ENCODE measurements around the gene MEIOB.
A peak's percentile ranks its signal among the peaks of the same experiment; 100 is the strongest.

The MEIOB gene

GRCh38 chr16:1918351-1919326, 46.7 kb upstream of the MEIOB start, which contains the start of gene HS3ST6 (continued):
- TF ChIP-seq ZNF280D (tag by site-specific recombination; IDR thresholded peaks at IDR 0.05) (no peak), SETDB1 (IDR thresholded peaks at IDR 0.05; ENCODE audit: insufficient read length, low read length) (no peak), ZNF214 (tag by site-specific recombination; IDR thresholded peaks at IDR 0.05; ENCODE audit: borderline replicate concordance) (no peak), ZNF473 (tag by site-specific recombination; IDR thresholded peaks at IDR 0.05) (no peak), SALL2 (tag by site-specific recombination; IDR thresholded peaks at IDR 0.05; ENCODE audit: borderline replicate concordance) (no peak), IKZF3 (tag by site-specific recombination; IDR thresholded peaks at IDR 0.05) (no peak), ZNF274 (IDR thresholded peaks at IDR 0.05; ENCODE audit: low read length) (no peak), ZNF274 (tag by site-specific recombination; IDR thresholded peaks at IDR 0.05; ENCODE audit: borderline replicate concordance) (no peak), AEBP2 (tag by site-specific recombination; IDR thresholded peaks at IDR 0.05; ENCODE audit: borderline replicate concordance) (no peak), KLF9 (tag by site-specific recombination; IDR thresholded peaks at IDR 0.05; ENCODE audit: low read depth) (0 out of 2 replicates have a peak, but pooled peaks have one; percentile 18), PRDM2 (tag by site-specific recombination; IDR thresholded peaks at IDR 0.05; ENCODE audit: borderline replicate concordance) (no peak), REPIN1 (tag by site-specific recombination; IDR thresholded peaks at IDR 0.05; ENCODE audit: low read depth) (no peak)

DNA sequence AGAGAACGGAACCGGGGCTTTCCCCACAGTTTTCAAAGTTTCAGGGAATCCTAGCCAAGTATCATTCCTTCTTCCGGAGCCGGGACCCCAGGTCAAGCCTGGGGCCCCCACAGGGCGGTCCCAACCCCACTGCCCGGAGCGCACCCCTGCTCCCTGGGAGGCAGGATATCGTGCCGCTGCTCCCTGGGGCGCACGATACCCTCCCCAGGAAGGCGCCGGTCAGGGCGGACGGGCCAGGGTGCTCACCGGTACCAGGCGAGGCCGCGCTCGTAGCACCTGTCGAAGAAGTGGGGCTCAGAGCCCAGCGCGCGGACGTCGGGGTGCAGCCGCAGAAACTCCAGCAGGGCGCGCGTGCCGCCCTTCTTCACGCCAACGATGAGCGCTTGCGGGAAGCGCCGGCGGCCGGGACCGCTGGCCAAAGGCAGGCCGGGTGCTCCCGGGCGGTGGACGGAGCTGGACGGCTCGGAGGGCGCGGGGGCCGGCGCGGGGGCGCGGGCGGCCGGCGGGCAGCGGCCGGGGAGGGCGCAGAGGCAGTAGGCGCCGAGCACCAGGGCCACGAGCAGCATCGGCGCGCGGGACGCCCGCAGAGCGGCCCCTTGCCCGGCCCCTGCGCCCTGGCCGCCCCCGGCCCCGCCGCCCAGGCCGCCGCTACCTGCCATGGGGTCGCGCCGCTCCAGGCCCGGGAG, 45.8 kb upstream of the MEIOB start:
- no peaks in the 10 kb centered on the region for H3K4me1 ChIP-seq (ENCODE audit: control insufficient read depth, insufficient read depth, low read length)
- ChIA-PET CTCF (no interaction called here), POLR2A (no interaction called here)
- H3K4me3 ChIP-seq (ENCODE audit: low read depth, low read length): no peak overlapping the region
- no peak overlapping the region for H3K27ac ChIP-seq (ENCODE audit: extremely low read depth, low read depth, low read length)
- no peaks in the 10 kb centered on the region for H3K36me3 ChIP-seq (ENCODE audit: control insufficient read depth in 2 of 2, insufficient read depth in 1 of 2, low read length in 2 of 2)
- no peaks in the 10 kb centered on the region for H3K9me3 ChIP-seq (ENCODE audit: control insufficient read depth, insufficient read depth, low read depth, low read length)
- TF ChIP-seq ZNF701 (tag by site-specific recombination; IDR thresholded peaks at IDR 0.05) (no peak), ZNF747 (tag by site-specific recombination; IDR thresholded peaks at IDR 0.05) (no peak), GLIS2 (tag by site-specific recombination; IDR thresholded peaks at IDR 0.05) (no peak), ZNF670 (tag by site-specific recombination; IDR thresholded peaks at IDR 0.05; ENCODE audit: low read depth) (no peak), ZNF768 (tag by site-specific recombination; IDR thresholded peaks at IDR 0.05) (no peak), ZNF10 (tag by site-specific recombination; IDR thresholded peaks at IDR 0.05) (no peak), SALL2 (tag by site-specific recombination; IDR thresholded peaks at IDR 0.05; ENCODE audit: borderline replicate concordance) (no peak), ZNF202 (tag by site-specific recombination; IDR thresholded peaks at IDR 0.05; ENCODE audit: borderline replicate concordance) (no peak), ZNF785 (tag by site-specific recombination; IDR thresholded peaks at IDR 0.05) (no peak), ZNF302 (tag by site-specific recombination; IDR thresholded peaks at IDR 0.05; ENCODE audit: low read depth) (no peak), ZNF433 (tag by site-specific recombination; IDR thresholded peaks at IDR 0.05; ENCODE audit: low read depth) (no peak), ZNF223 (tag by site-specific recombination; IDR thresholded peaks at IDR 0.05) (no peak), GLI4 (tag by site-specific recombination; IDR thresholded peaks at IDR 0.05) (no peak), ZNF423 (tag by site-specific recombination; IDR thresholded peaks at IDR 0.05) (no peak)
